ENCODE measurements around the gene TOMM7.

- no peak for TF ChIP-seq CTCF (IDR thresholded peaks at IDR 0.05)
- no peak for TF ChIP-seq POLR2A (IDR thresholded peaks at IDR 0.05; ENCODE audit: low read length)
- TF ChIP-seq CHD2 (IDR thresholded peaks at IDR 0.05; ENCODE audit: low read length, partially characterized antibody) = no peak
- no peak for TF ChIP-seq KDM5A (IDR thresholded peaks at IDR 0.05)
- no peak for TF ChIP-seq BHLHE40 (IDR thresholded peaks at IDR 0.05; ENCODE audit: low read depth, low read length)
- TF ChIP-seq JUNB (IDR thresholded peaks at IDR 0.05) = no peak
- TF ChIP-seq FOSL2 (IDR thresholded peaks at IDR 0.05) = no peak
- no peak for TF ChIP-seq FOSL2 (CRISPR knock-in tag; IDR thresholded peaks at IDR 0.05)
- no peak for TF ChIP-seq HDAC2 (IDR thresholded peaks at IDR 0.05)
These were observed 24.3 kb upstream of the TOMM7 start for GRCh38 chr7:22846961-22847360.
